DND-41 (cell line): ENCODE measurements around the gene NCCRP1.

Experiments
- EZH2 ChIP-seq: IDR thresholded peaks from 3 replicates; pipeline ENCODE4 v1.6.1; 2012; ENCODE audit warnings: borderline replicate concordance, low read depth, mild to moderate bottlenecking, moderate library complexity, low read length, inconsistent platforms; ENCODE audit not compliant: severe bottlenecking
- TF ChIP-seq, protein P1 (sequence below): IDR thresholded peaks from 2 replicates; pipeline ENCODE4 v1.5.1; 2012; ENCODE audit warnings: borderline replicate concordance, low read length, moderate library complexity, mild to moderate bottlenecking; ENCODE audit not compliant: poor library complexity, severe bottlenecking; ENCODE audit errors: extremely low read depth

- TF ChIP-seq, protein P1, sequence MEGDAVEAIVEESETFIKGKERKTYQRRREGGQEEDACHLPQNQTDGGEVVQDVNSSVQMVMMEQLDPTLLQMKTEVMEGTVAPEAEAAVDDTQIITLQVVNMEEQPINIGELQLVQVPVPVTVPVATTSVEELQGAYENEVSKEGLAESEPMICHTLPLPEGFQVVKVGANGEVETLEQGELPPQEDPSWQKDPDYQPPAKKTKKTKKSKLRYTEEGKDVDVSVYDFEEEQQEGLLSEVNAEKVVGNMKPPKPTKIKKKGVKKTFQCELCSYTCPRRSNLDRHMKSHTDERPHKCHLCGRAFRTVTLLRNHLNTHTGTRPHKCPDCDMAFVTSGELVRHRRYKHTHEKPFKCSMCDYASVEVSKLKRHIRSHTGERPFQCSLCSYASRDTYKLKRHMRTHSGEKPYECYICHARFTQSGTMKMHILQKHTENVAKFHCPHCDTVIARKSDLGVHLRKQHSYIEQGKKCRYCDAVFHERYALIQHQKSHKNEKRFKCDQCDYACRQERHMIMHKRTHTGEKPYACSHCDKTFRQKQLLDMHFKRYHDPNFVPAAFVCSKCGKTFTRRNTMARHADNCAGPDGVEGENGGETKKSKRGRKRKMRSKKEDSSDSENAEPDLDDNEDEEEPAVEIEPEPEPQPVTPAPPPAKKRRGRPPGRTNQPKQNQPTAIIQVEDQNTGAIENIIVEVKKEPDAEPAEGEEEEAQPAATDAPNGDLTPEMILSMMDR = no peak
- TF ChIP-seq EZH2 = no peak
These were observed 1.0 kb upstream of the NCCRP1 start for GRCh38 chr19:39195755-39196154.
